ENCODE data around the gene CPA3.

GRCh38 chr3:148914936-148915690, 50.0 kb downstream of the CPA3 start:
- no peak for TF ChIP-seq CTCF (IDR thresholded peaks at IDR 0.05; ENCODE audit: poor library complexity)
- no peak for TF ChIP-seq EZH2phosphoT487 (IDR thresholded peaks at IDR 0.05; ENCODE audit: low read depth, severe bottlenecking, unreplicated experiment)
